Skeletal muscle tissue (tissue), 4 donors: Measurements from ENCODE around the gene PAPOLG. TPM values are rescaled to one million over a fixed set of nuclear protein-coding genes. Genes with fewer than 3 reads are reported as not detected.
A peak's percentile ranks its signal among the peaks of the same experiment; 100 is the strongest.

Experiments
- H3K27ac ChIP-seq: one replicate; pipeline ENCODE4 v1.7.0; 2013; ENCODE audit warnings: mild to moderate bottlenecking, low read depth, low read length, inconsistent platforms
- H3K27me3 ChIP-seq, 3 donors: one replicate each; pipeline ENCODE4 v1.7.0; 2013; ENCODE audit warnings: low read length in 3 of 3; ENCODE audit not compliant: control insufficient read depth in 3 of 3, insufficient read depth in 3 of 3
- H3K36me3 ChIP-seq, 3 donors: one replicate each; pipeline ENCODE4 v1.7.0; 2013; ENCODE audit warnings: low read length in 3 of 3; ENCODE audit not compliant: control insufficient read depth in 3 of 3, insufficient read depth in 3 of 3
- H3K4me1 ChIP-seq, 3 donors: one replicate each; pipeline ENCODE4 v1.7.0; 2013; ENCODE audit warnings: low read length in 3 of 3, mild to moderate bottlenecking in 3 of 3; ENCODE audit not compliant: control insufficient read depth in 3 of 3, insufficient read depth in 3 of 3
- H3K4me3 ChIP-seq, 3 donors: one replicate each; pipeline ENCODE4 v1.7.0; 2013; ENCODE audit warnings: low read length in 3 of 3
- H3K9ac ChIP-seq, 3 donors: one replicate each; pipeline ENCODE4 v1.7.0; 2013; ENCODE audit warnings: low read length in 3 of 3, mild to moderate bottlenecking in 3 of 3, moderate library complexity in 2 of 3, low read depth in 1 of 3
- H3K9me3 ChIP-seq, 3 donors: one replicate each; pipeline ENCODE4 v1.7.0; 2013; ENCODE audit warnings: low read length in 3 of 3; ENCODE audit not compliant: control insufficient read depth in 3 of 3
- total RNA-seq: library from RNA; depleted of rRNA; stranded (reverse); fragments of >200 nt; gene quantifications from one replicate; pipeline ENCODE4 v1.2.3, GENCODE V29; 2014
- donor health status: Osteomylitis.

The PAPOLG gene
- total RNA-seq = 10.4 TPM

- H3K9me3 ChIP-seq = no peaks in the 10 kb centered on the region
- no peaks in the 10 kb centered on the region for H3K27me3 ChIP-seq
- H3K27ac ChIP-seq = peak within 1 kb of the TSS; percentile 79
- H3K36me3 ChIP-seq = peaks cover 4 to 15% (median 11%) of the 10 kb centered on the region in 3 donors
- H3K4me3 ChIP-seq = peak within 1 kb of the TSS; percentile 98 to 100 (median 98)
- H3K9ac ChIP-seq = peak within 1 kb of the TSS; percentile 93 to 95 (median 94)
- H3K4me1 ChIP-seq = peaks cover 3 to 10% (median 4%) of the 10 kb centered on the region in 3 donors
These were observed at the start of gene PAPOLG for GRCh38 chr2:60756097-60757087. PAPOLG (plus strand) TSS chr2:60756268; CDS start chr2:60756479, 211 bp downstream.

- peaks cover 0 to 5% (median 0%) of the 10 kb centered on the region in 3 donors for H3K4me1 ChIP-seq
- H3K27me3 ChIP-seq = no peaks in the 10 kb centered on the region
- H3K9me3 ChIP-seq = no peaks in the 10 kb centered on the region
- no peaks in the 10 kb centered on the region for H3K36me3 ChIP-seq
- no peak overlapping the region for H3K27ac ChIP-seq
- H3K4me3 ChIP-seq = no peak overlapping the region
- H3K9ac ChIP-seq = no peak overlapping the region
These were observed 48.2 kb upstream of the PAPOLG start for GRCh38 chr2:60707750-60708371.

- no peak overlapping the region for H3K27ac ChIP-seq
- H3K4me1 ChIP-seq = peaks cover 0 to 5% (median 0%) of the 10 kb centered on the region in 3 donors
- H3K36me3 ChIP-seq = no peaks in the 10 kb centered on the region
- no peak overlapping the region for H3K9ac ChIP-seq
- H3K9me3 ChIP-seq = no peaks in the 10 kb centered on the region
- H3K4me3 ChIP-seq = no peak overlapping the region
- H3K27me3 ChIP-seq = no peaks in the 10 kb centered on the region
These were observed 47.3 kb upstream of the PAPOLG start for GRCh38 chr2:60708630-60709320.

- H3K27me3 ChIP-seq = no peaks in the 10 kb centered on the region
These were observed 45.4 kb upstream of the PAPOLG start for GRCh38 chr2:60710707-60711106.

GRCh38 chr2:60715561-60715960 lies 40.5 kb upstream of the PAPOLG start:
- Histone ChIP-seq H3K27ac (no peak overlapping the region), H3K9me3 (no peaks in the 10 kb centered on the region), H3K4me3 (no peak overlapping the region), H3K27me3 (no peaks in the 10 kb centered on the region), H3K9ac (no peak overlapping the region), H3K4me1 (no peaks in the 10 kb centered on the region), H3K36me3 (no peaks in the 10 kb centered on the region)

More at GRCh38 chr2:60710707-60711106, 45.4 kb upstream of the PAPOLG start:
- Histone ChIP-seq H3K27ac (no peak overlapping the region), H3K36me3 (no peaks in the 10 kb centered on the region), H3K4me3 (no peak overlapping the region), H3K9me3 (no peaks in the 10 kb centered on the region), H3K4me1 (peaks cover 0 to 5% (median 0%) of the 10 kb centered on the region in 3 donors), H3K9ac (no peak overlapping the region)

- no peaks in the 10 kb centered on the region for H3K36me3 ChIP-seq
- no peaks in the 10 kb centered on the region for H3K9me3 ChIP-seq
- no peaks in the 10 kb centered on the region for H3K27me3 ChIP-seq
- H3K4me1 ChIP-seq = no peaks in the 10 kb centered on the region
- H3K4me3 ChIP-seq = no peak overlapping the region
- no peak overlapping the region for H3K27ac ChIP-seq
- no peak overlapping the region for H3K9ac ChIP-seq
These were observed 38.4 kb upstream of the PAPOLG start for GRCh38 chr2:60717691-60718090.

GRCh38 chr2:60719331-60719730 lies 36.7 kb upstream of the PAPOLG start:
- Histone ChIP-seq H3K36me3 (no peaks in the 10 kb centered on the region), H3K27ac (no peak overlapping the region), H3K9ac (no peak overlapping the region), H3K9me3 (no peaks in the 10 kb centered on the region), H3K4me1 (no peaks in the 10 kb centered on the region), H3K27me3 (no peaks in the 10 kb centered on the region), H3K4me3 (no peak overlapping the region)

GRCh38 chr2:60725466-60725865 lies 30.6 kb upstream of the PAPOLG start:
- H3K27me3 ChIP-seq = no peaks in the 10 kb centered on the region
- H3K9ac ChIP-seq = no peak overlapping the region
- no peaks in the 10 kb centered on the region for H3K36me3 ChIP-seq
- H3K4me1 ChIP-seq = no peaks in the 10 kb centered on the region
- H3K27ac ChIP-seq = no peak overlapping the region
- no peaks in the 10 kb centered on the region for H3K9me3 ChIP-seq
- H3K4me3 ChIP-seq = no peak overlapping the region

GRCh38 chr2:60728855-60729254 lies 27.2 kb upstream of the PAPOLG start:
- Histone ChIP-seq H3K27ac (no peak overlapping the region), H3K9me3 (no peaks in the 10 kb centered on the region), H3K4me3 (no peak overlapping the region), H3K4me1 (no peaks in the 10 kb centered on the region), H3K27me3 (no peaks in the 10 kb centered on the region), H3K36me3 (no peaks in the 10 kb centered on the region), H3K9ac (no peak overlapping the region)
